ENCODE measurements around the gene TBC1D3B. TPM values are rescaled to one million over a fixed set of nuclear protein-coding genes. Genes with fewer than 3 reads are reported as not detected.
A peak's percentile ranks its signal among the peaks of the same experiment; 100 is the strongest.

TBC1D3B gene
- total RNA-seq, 4 donors from 2014 or later, result 1.7 to 9.2 (median 5.0) TPM

GRCh38 chr17:36153895-36154610, 22.4 kb downstream of the TBC1D3B start:
- peaks cover 0 to 10% (median 0%) of the 10 kb centered on the region in 3 donors for H3K4me1 ChIP-seq
- ATAC-seq, result no peak
- WGBS, 2 donors (ENCODE audit: low coverage in 1 of 2), result 61 to 76% methylated on average over 6 to 8 of the region's 10 CpGs
- H3K27me3 ChIP-seq, result peaks cover 55% of the 10 kb centered on the region
- H3K27ac ChIP-seq, result no peak overlapping the region
- H3K36me3 ChIP-seq, result no peaks in the 10 kb centered on the region
- no peak overlapping the region for H3K4me3 ChIP-seq
- TF ChIP-seq CTCF (IDR thresholded peaks at IDR 0.05), result no peak
- H3K9me3 ChIP-seq, result no peaks in the 10 kb centered on the region

- Histone ChIP-seq H3K27me3 (peaks cover 55% of the 10 kb centered on the region), H3K36me3 (no peaks in the 10 kb centered on the region), H3K4me3 (no peak overlapping the region), H3K9me3 (no peaks in the 10 kb centered on the region), H3K27ac (no peak overlapping the region), H3K4me1 (peaks cover 0 to 12% (median 0%) of the 10 kb centered on the region in 3 donors)
- TF ChIP-seq POLR2A (IDR thresholded peaks at IDR 0.05), result no peak
- no peak for TF ChIP-seq CTCF (IDR thresholded peaks at IDR 0.05)
- ATAC-seq, result no peak
- 62 to 83% methylated on average over 2 to 7 of the region's 8 CpGs for WGBS, 2 donors (ENCODE audit: low coverage in 1 of 2)
Observed at GRCh38 chr17:36152639-36153120, 23.8 kb downstream of the TBC1D3B start.

- WGBS, 2 donors (ENCODE audit: low coverage in 1 of 2), result 57 to 58% methylated on average over 4 of the region's 4 CpGs
- no peaks in the 10 kb centered on the region for H3K36me3 ChIP-seq
- H3K27me3 ChIP-seq, result peaks cover 60% of the 10 kb centered on the region
- no peak for ATAC-seq
- no peak for TF ChIP-seq POLR2A (IDR thresholded peaks at IDR 0.05)
- no peak for TF ChIP-seq EP300 (IDR thresholded peaks at IDR 0.05)
- no peak for TF ChIP-seq CTCF (IDR thresholded peaks at IDR 0.05)
- no peak for TF ChIP-seq POLR2AphosphoS5 (IDR thresholded peaks at IDR 0.05)
- H3K27ac ChIP-seq, result no peak overlapping the region
- H3K9me3 ChIP-seq, result no peaks in the 10 kb centered on the region
- H3K4me3 ChIP-seq, result no peak overlapping the region
- H3K4me1 ChIP-seq, result peaks cover 0 to 12% (median 0%) of the 10 kb centered on the region in 3 donors
Observed at GRCh38 chr17:36151891-36152638, 24.4 kb downstream of the TBC1D3B start.

- peak; percentile 70 for ATAC-seq
- TF ChIP-seq EP300 (IDR thresholded peaks at IDR 0.05), result no peak
- no peak for TF ChIP-seq POLR2AphosphoS5 (IDR thresholded peaks at IDR 0.05)
- TF ChIP-seq CTCF (IDR thresholded peaks at IDR 0.05), result no peak
- no peak for TF ChIP-seq POLR2A (IDR thresholded peaks at IDR 0.05)
- 41 to 45% methylated on average over 2 to 7 of the region's 11 CpGs for WGBS, 2 donors (ENCODE audit: low coverage in 1 of 2)
Observed at GRCh38 chr17:36149296-36149820, 27.1 kb downstream of the TBC1D3B start.

More at GRCh38 chr17:36149296-36149820, 27.1 kb downstream of the TBC1D3B start:
- H3K27ac ChIP-seq, result no peak overlapping the region
- peaks cover 0 to 12% (median 0%) of the 10 kb centered on the region in 3 donors for H3K4me1 ChIP-seq
- no peaks in the 10 kb centered on the region for H3K9me3 ChIP-seq
- H3K36me3 ChIP-seq, result no peaks in the 10 kb centered on the region
- no peak overlapping the region for H3K4me3 ChIP-seq
- H3K27me3 ChIP-seq, result peaks cover 50% of the 10 kb centered on the region

All from gastroesophageal sphincter (tissue), 4 donors.